AG10803 (cell line): ENCODE data around the gene KIF12.
"Not testable (repeated sequence)": the region's sequence is repeated elsewhere in the genome, so short reads cannot be mapped to it uniquely, and the experiment has no call there.

ENCODE experiments used
- DNase-seq: peaks from one replicate; pipeline ENCODE4 v3.0.0; 2010; ENCODE audit warnings: low read depth
- H3K4me3 ChIP-seq: 2 replicates; pipeline ENCODE4 v1.5.1; 2011; ENCODE audit warnings: mild to moderate bottlenecking, low read length, control low read depth
- CTCF ChIP-seq: conservative IDR thresholded peaks from 2 replicates; pipeline ENCODE4 v1.5.1; 2011; ENCODE audit warnings: mild to moderate bottlenecking, low read length, control low read depth, inconsistent platforms

The KIF12 gene

DNA sequence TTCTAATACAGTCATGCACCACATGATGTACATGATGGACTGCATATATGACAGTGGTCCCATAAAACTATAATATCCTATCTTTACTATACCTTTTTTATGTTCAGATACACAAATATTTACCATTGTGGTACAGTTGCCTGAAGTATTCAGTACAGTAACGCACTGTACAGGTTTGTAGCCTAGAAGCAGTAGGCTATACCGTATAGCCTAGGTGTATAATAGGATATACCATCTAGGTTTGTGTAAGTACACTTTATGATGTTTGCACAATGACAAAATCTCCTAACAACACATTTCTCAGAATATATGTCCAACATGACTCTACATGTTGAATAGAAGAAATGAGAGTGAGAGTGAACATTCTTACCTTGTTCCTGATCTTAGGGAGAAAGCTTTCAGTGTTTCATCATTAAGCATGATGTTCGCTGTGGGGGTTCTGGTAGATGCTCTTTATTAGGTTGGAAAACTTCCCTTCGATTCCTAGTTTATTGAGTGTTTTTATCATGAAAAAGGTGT, 52.8 kb downstream of the KIF12 start:
- H3K4me3 ChIP-seq, result no peak overlapping the region
- TF ChIP-seq CTCF, result no peak
- DNase-seq, result no peak

DNA sequence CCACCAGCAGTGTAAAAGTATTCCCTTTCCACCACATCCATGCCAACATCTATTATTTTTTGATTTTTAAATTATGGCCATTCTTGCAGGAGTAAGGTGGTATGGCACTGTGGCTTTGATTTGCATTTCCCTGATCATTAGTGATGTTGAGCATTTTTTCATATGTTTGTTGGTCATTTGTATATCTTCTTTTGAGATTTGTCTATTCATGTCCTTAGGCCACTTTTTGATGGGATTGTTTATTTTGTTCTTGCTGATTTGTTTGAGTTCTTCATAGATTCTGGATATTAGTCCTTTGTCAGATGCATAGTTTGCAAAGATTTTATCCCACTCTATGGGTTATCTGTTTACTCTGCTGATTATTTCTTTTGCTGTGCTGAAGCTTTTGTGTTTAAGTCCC, 55.4 kb downstream of the KIF12 start:
- not testable (repeated sequence) for H3K4me3 ChIP-seq, DNase-seq
